Measurements from ENCODE around the gene PLA2G2E.

DNA sequence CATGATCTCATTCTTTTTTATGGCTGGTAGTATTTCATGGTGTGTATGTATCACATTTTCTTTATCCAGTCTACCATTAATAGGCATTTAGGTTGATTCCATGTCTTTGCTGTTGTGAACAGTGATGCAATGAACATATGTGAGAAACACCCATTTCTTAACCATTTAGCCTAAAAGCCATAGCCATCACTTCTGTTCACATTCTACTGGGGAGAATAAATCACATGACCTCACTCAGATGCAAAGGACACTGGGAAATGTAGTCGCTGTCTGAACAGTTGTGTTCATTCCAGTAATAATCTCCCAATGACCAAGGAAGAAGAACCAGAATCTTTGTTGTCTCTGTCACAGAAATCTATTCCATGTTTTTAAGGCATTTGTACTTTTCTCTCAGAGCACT lies 15.1 kb upstream of the PLA2G2E start:
- TF ChIP-seq, protein P1, sequence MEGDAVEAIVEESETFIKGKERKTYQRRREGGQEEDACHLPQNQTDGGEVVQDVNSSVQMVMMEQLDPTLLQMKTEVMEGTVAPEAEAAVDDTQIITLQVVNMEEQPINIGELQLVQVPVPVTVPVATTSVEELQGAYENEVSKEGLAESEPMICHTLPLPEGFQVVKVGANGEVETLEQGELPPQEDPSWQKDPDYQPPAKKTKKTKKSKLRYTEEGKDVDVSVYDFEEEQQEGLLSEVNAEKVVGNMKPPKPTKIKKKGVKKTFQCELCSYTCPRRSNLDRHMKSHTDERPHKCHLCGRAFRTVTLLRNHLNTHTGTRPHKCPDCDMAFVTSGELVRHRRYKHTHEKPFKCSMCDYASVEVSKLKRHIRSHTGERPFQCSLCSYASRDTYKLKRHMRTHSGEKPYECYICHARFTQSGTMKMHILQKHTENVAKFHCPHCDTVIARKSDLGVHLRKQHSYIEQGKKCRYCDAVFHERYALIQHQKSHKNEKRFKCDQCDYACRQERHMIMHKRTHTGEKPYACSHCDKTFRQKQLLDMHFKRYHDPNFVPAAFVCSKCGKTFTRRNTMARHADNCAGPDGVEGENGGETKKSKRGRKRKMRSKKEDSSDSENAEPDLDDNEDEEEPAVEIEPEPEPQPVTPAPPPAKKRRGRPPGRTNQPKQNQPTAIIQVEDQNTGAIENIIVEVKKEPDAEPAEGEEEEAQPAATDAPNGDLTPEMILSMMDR (IDR thresholded peaks at IDR 0.05), result no peak
- no peak for TF ChIP-seq FOSL2 (IDR thresholded peaks at IDR 0.05; ENCODE audit: borderline replicate concordance, low read depth)
- TF ChIP-seq RFX5 (IDR thresholded peaks at IDR 0.05; ENCODE audit: low read length), result no peak
- TF ChIP-seq FOXM1 (IDR thresholded peaks at IDR 0.05; ENCODE audit: low read depth), result no peak
- TF ChIP-seq RAD21 (IDR thresholded peaks at IDR 0.05; ENCODE audit: low read length), result no peak
- TF ChIP-seq TCF12 (IDR thresholded peaks at IDR 0.05), result no peak
- no peak for TF ChIP-seq REST (IDR thresholded peaks at IDR 0.05; ENCODE audit: low read depth, low read length)
- no peak for TF ChIP-seq SMC3 (IDR thresholded peaks at IDR 0.05; ENCODE audit: low read depth, low read length)
- TF ChIP-seq YY1 (IDR thresholded peaks at IDR 0.05; ENCODE audit: low read depth), result no peak
- no peak for TF ChIP-seq POLR2AphosphoS5 (IDR thresholded peaks at IDR 0.05; ENCODE audit: low read depth, low read length)
- no peak for TF ChIP-seq TEAD4 (IDR thresholded peaks at IDR 0.05; ENCODE audit: borderline replicate concordance, insufficient read depth)

All from SK-N-SH (cell line).